Midbrain (tissue), 1 donor: ENCODE data around the gene PIEZO1.

Experiments
- DNase-seq: peaks from one replicate; lab custom pipeline; 2025; lab: John Stamatoyannopoulos, UW

Gene PIEZO1

GRCh38 chr16:88749358-88749757, 35.7 kb downstream of the PIEZO1 start:
- no peak for DNase-seq

DNA sequence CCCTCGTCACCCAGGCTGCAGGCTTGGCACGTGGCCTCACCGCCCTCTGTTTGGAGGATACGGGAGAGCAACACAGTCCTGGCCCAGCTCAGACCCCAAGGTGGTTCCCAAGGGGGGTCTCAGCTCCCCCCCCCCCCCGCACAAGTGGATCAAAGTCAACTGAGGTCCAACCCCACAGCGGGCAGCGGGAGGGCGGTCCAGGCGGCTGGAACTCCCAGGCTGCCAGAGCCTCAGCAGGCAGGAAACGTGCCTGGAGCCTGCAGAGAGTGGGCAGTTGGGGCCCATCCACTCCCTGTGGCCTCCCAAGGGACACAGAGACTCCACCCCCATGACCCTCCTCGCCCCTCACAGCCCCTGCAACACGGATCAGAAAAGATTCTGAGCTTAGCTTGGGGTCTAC, 36.7 kb downstream of the PIEZO1 start:
- DNase-seq: no peak

DNA sequence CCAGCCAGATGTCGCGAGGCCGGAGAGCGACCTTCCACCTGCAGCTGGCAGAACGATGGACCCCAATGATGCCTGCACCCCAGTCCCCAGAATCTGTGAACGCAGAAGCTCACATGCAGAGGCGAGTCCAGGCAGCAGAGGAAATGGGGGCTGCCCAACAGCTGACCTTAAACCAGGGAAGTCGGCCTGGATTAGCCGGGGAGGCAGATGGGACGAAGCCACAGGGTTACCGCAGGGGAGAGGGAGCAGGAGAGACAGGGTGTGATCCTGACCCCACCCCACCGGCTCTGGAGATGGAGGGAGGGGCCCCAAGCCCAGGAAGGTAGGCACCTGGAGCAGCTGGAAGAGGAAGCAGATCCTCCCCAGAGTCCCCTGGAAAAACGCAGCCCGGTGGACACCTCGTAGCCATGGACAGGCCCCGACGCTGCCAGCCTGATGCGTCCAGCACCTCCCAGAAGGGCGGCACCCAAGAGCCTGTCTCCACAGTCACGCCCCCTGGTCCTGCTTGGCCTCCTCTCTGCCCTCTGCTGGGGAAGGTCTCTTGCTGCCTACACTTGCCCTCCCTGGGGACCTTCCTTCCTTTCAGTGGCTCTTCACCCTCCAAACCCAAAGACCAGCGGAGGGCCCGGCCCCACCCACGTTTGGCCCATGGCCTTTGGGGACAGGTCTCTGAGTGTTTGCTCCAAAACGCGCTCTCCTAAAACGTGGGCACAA, 37.3 kb downstream of the PIEZO1 start:
- DNase-seq: no peak

DNA sequence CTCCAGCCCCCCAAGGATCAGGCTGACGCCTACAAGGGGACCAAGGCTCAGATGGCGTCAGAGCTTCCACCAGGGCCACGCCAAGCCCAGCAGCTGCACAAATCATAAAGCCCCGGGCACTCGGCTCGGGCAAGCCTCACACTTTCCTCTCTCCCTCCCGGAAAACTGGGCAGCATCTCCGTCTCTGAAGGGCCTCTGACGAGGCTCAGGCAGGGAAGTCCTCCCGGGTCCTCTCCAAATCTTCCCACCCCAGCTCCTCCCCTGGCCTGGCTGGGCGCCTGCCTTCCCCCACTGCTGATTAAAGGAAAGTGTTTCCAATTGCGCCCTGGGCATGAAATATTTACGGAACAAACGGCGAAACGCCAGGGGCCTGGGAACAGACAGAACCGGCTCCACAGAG, 38.5 kb downstream of the PIEZO1 start:
- no peak for DNase-seq

DNA sequence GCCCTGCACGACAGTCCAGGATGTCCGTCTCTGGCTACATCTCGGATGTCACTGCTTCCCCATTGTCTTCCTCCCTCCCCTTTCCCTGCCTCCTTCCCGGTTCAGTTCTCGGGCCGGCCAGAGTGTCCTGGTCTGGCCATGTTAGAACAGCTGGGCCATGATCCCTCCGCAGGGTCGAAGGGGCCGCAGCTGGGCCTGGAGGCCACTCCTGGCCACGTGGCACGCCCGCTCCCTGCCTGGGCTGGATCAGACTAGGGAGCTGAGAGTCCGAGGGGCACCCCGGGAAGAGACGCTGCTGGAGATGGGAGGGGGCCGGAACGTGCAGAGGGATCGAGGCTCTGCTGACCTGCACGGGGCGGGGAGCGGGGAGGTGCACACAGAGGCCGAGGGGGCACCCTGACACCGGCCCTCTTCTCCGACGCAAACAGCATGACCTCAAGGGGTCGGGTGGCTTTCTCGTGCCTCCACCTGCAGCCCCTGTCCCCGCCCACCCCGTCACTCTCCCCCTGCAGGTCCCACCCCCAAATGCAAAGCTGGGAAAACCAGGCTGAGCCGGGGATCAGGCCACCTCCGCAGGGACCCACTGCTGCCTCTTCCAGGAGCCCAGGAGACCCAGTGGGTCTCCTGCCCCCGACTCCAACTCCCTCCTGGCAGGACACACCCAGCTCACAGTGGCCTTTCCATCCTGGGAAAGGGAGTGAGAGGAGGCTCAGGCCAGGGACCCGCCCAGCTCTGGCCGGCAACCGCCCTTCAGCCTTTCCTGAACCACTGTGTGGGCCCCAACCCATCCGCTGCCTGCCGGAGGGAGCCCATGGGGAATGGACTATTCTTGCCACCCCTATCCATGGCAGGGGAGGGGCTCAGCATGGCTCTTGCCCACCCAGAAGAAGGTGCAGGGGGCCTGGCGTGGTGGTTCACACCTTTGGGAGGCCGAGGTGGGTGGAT, 40.2 kb downstream of the PIEZO1 start:
- no peak for DNase-seq

DNA sequence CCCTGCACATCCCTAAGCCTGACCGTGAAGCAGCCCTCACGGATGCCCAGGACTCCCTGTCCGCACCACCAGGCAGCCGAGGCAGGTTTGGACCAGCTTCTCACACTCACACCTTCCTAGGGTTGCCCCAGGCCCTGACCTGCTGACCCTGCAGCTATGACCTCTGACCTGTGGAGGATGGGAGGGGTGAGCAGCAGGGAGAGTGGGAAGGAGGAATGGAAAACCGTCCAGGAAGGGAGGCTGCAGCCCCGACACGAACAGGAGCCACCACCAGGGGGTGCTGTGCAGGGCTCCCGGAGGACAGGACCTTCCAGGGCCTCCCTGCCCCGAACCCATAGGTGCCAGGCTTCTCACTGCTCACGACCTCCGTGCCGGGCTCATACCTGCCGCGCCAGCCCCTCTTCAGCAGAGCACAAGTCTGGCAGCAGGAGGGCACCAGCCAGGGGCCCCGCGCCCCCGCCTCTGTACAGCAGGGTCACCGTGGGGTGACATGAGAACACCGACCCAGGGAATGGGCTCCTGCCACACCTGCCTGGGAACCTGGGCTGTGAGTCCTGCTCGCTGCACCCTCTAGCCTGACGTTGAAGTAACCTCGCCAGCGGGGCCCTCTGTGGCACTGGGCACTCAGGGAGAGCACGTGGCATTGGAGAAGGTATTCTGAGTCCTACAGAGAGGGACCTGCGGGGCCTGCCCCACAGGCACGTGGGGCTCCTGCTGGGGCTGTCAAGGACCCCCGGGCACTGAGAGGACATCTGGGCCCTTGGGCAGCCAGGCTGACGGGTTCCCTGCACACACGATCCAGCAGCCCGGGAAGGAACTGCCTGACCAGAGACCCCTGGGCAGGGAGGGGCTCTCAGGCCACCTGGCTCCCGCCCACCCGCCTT, 41.1 kb downstream of the PIEZO1 start:
- DNase-seq: peak; percentile 60

DNA sequence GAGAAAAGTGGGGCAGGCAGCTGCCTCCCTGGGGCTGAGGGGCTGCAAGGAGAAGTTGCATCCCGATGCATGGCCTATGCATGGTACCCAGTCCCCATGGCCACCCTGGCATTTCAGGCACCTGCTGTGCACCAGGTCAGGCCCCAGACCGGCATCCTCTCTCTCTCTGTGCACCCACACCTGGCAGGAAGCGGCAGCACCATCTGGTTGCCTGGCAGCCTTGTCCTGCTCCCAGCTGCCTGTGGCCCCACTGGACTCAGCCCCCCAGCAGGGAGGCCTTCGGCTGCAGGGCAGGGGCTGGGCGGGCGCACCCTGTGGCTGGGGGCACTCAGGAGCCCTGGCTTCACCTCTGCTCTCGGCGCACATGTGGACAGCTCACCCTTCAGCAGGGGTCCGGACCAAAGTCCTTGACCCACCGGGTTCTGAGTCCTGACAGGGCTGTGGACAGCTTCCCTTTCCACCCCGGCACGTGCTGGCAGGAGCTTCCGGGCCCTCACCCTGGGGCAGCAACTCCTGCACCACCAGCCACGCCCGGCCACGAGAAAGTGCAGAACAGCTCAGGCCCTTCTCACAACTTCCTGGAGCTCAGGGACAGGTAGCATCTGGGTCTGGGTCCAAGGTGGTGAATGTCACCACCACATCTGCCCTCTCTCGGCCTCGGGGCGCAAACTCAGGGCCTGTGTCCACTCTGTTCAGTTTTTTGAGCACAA, 42.0 kb downstream of the PIEZO1 start:
- no peak for DNase-seq

- DNase-seq: no peak
Measured at GRCh38 chr16:88741368-88741767, 43.7 kb downstream of the PIEZO1 start.

DNA sequence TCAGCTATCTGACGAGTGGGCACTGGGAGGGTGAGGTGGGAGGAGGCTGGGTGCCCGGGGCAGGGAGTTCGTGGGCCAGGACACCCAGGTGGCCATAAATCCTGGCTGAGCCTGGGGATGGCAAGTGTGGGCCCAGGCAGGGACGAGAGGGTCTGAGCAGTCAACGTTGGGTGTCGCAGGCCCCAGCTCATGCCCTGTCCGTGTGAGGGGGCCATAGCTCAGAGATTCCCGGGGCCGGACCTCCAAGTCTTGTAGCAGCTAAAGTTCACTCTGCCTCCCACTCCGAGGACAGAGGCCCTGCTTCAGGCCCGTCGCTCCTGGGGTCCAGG, 44.3 kb downstream of the PIEZO1 start:
- DNase-seq: no peak

- DNase-seq: no peak
Measured at GRCh38 chr16:88739977-88740726, 44.9 kb downstream of the PIEZO1 start.

GRCh38 chr16:88739139-88739976, 45.7 kb downstream of the PIEZO1 start:
- DNase-seq: no peak

- no peak for DNase-seq
Measured at GRCh38 chr16:88738151-88739084, 46.6 kb downstream of the PIEZO1 start.

GRCh38 chr16:88737298-88738150, 47.5 kb downstream of the PIEZO1 start:
- DNase-seq: peak; percentile 37

DNA sequence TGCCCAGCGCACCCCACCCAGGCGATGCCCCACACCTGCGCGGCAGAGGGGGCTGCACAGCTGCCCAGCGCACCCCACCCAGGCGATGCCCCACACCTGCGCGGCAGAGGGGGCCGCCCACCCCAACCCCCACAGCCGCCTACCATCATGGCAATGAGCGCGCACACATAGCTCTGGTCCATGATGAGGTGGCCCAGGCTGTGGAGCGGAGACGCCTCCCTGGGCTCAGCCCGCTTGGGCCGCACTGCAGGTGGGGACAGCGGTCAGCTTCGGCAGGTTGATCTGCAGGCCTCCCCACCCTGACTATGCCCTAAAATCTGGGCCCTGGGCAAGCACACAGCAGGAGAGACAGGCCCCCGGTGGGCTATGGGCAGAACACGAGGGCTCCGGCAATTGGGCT, 48.5 kb downstream of the PIEZO1 start:
- no peak for DNase-seq

- DNase-seq: no peak
Measured at GRCh38 chr16:88736088-88736487, 48.9 kb downstream of the PIEZO1 start.

- DNase-seq: no peak
Measured at GRCh38 chr16:88735616-88736015, 49.4 kb downstream of the PIEZO1 start.

- DNase-seq: no peak
Measured at GRCh38 chr16:88735121-88735520, 49.9 kb downstream of the PIEZO1 start.

DNA sequence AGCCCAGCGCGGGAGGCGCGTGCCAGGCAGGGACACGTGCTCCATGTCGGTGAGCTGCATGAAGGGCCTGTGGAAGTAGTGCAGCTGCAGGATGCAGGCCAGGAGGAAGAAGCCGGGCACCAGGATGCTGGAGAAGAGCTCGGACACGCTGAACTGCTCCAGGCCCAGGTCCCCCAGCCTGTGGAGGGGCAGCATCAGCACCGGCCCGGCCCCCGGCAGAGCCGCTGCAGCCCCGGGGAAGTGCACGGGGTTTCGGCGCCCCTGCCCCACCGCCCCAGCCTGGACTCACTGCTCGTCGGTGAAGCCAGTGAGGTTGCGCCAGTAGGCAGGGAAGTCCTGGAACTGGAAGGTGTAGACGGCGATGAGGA, 50.7 kb downstream of the PIEZO1 start:
- DNase-seq: no peak
